Measurements from ENCODE around the gene C9orf72.
"Not testable (repeated sequence)": the region's sequence is repeated elsewhere in the genome, so short reads cannot be mapped to it uniquely, and the experiment has no call there.

Gene C9orf72

DNA sequence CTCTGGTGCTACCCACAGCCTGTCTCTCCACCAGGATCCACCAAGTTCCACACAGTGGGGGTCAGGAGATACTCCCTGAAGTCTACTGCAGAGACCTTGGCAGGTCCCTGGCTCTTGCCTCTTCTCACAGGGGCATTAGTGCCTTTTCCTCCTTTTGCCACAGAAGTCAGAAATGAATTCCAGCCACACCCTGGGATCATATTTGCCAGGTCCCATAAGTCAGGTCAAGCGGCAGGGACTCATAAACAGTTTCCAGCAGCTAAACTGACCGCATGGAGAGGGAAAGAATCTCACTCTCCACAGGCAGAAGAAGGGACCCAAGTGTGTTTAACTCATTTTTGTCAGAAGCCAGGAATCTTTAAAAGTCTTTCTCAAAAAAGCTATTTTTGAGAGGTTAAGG lies 62.5 kb downstream of the C9orf72 start:
- DNase-seq = no peak

DNA sequence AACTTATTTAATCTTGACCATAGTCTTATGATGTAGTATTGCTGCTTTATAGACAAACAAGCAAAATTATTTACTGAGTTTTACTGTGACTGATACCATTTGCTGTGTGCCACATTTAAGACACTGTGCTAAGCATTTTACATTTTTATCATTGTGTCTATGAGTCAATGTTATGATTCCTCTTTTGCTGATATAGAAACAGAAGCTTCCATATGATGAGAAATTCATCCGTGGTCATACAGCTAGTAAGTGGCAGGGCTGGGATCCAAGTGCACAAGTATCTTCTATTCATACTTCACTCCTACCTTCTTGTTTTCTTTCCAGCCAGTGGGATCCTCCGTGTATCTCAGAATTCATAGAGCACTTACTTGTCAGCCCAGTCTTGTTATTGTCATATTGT lies 66.3 kb downstream of the C9orf72 start:
- no peak for DNase-seq

- DNase-seq = no peak
Observed at GRCh38 chr9:27505744-27506161, 67.5 kb downstream of the C9orf72 start.

- DNase-seq = no peak
Observed at GRCh38 chr9:27504259-27504658, 69.0 kb downstream of the C9orf72 start.

- no peak for DNase-seq
Observed at GRCh38 chr9:27503623-27504022, 69.7 kb downstream of the C9orf72 start.

- DNase-seq = not testable (repeated sequence)
Observed at GRCh38 chr9:27500902-27501301, 72.4 kb downstream of the C9orf72 start.

DNA sequence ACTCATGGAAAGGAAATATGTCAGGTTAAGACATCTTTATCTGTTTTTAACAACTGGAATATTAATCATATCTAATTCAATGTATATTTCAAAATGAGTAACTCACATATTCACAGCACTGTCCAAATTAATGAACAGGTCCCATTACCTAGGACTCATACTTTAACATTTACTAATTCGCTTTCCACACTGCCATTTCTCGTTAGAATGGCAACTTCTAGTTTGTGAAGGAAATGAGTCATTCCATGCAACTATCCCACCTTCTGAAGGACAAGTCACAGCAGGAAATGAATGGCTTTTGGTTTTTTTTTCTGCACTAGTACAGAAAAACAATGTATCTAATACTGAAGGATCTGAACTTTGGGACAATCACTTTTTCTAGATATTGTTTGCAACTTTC lies 73.8 kb downstream of the C9orf72 start:
- no peak for DNase-seq

- no peak for DNase-seq
Observed at GRCh38 chr9:27497883-27498417, 75.3 kb downstream of the C9orf72 start.

All from NCI-H774 (cell line).